PC-3 (cell line): ENCODE results near the gene ZFP36L2. TPM values are rescaled to one million over a fixed set of nuclear protein-coding genes. Genes with fewer than 3 reads are reported as not detected.

Experiments used
- ATAC-seq: fragments of 200-7000 bp; cut with Tn5 transposase; 2 replicates; pipeline ENCODE4 v1.9.1; 2020; ENCODE audit warnings: mild to moderate bottlenecking, moderate library complexity
- BruUV-seq: library from RNA; stranded (reverse); fragments of 400-500 nt; replicated peaks from 2 replicates; lab custom pipeline; 2021; lab: Mats Ljungman, UMichigan
- CTCF ChIA-PET: fragments of 300-600 bp; sonication (Branson Sonifier 250); formaldehyde crosslinking; loops from one replicate; lab custom pipeline; 2022; ENCODE audit warnings: antibody characterized with exemption; lab: Charles Lee
- POLR2A ChIA-PET: fragments of 300-600 bp; sonication (Branson Sonifier 250); formaldehyde crosslinking; loops from one replicate; lab custom pipeline; 2022; ENCODE audit warnings: antibody characterized with exemption; ENCODE audit not compliant: unreplicated experiment; lab: Charles Lee
- DNase-seq: peaks from one replicate; pipeline ENCODE4 v3.0.0-alpha.2; 2015
- H2AFZ ChIP-seq: fragments of 300-600 bp; sonication (generic); 2 replicates; pipeline ENCODE4 v1.6.0; 2016; ENCODE audit warnings: antibody characterized with exemption, low read length
- H3F3A ChIP-seq: fragments of 300-600 bp; sonication (generic); one replicate; pipeline ENCODE4 v1.6.0; 2017; ENCODE audit warnings: antibody characterized with exemption, low read length, control low read depth, mild to moderate bottlenecking; ENCODE audit not compliant: unreplicated experiment
- H3K27ac ChIP-seq: fragments of 300-600 bp; sonication (generic); 2 replicates; pipeline ENCODE4 v1.5.1; 2016; ENCODE audit warnings: mild to moderate bottlenecking, low read length
- H3K27me3 ChIP-seq: fragments of 300-600 bp; sonication (generic); 2 replicates; pipeline ENCODE4 v1.6.1; 2016; ENCODE audit warnings: low read length, mixed read lengths
- H3K36me3 ChIP-seq: fragments of 300-600 bp; sonication (generic); 2 replicates; pipeline ENCODE4 v1.6.1; 2016; ENCODE audit warnings: low read depth, mixed run types, low read length, mixed read lengths
- H3K4me1 ChIP-seq: fragments of 300-600 bp; sonication (generic); 2 replicates; pipeline ENCODE4 v1.5.1; 2016; ENCODE audit warnings: low read length; ENCODE audit not compliant: insufficient read depth
- H3K4me2 ChIP-seq: fragments of 300-600 bp; sonication (generic); 2 replicates; pipeline ENCODE4 v1.6.0; 2016; ENCODE audit warnings: low read length
- H3K4me3 ChIP-seq: fragments of 300-600 bp; sonication (generic); 2 replicates; pipeline ENCODE4 v1.5.1; 2016; ENCODE audit warnings: mild to moderate bottlenecking, low read length, mixed read lengths
- H3K79me2 ChIP-seq: fragments of 300-600 bp; sonication (generic); 2 replicates; pipeline ENCODE4 v1.6.1; 2017; ENCODE audit warnings: low read length, mixed read lengths
- H3K9ac ChIP-seq: fragments of 300-600 bp; sonication (generic); 2 replicates; pipeline ENCODE4 v1.6.0; 2016; ENCODE audit warnings: mild to moderate bottlenecking, low read length
- H3K9me2 ChIP-seq: fragments of 300-600 bp; sonication (generic); replicated peaks from 2 replicates; pipeline ENCODE4 v1.6.1; 2016; ENCODE audit warnings: mixed run types, low read length, mixed read lengths
- H3K9me3 ChIP-seq: fragments of 300-600 bp; sonication (generic); 2 replicates; pipeline ENCODE4 v1.6.1; 2016; ENCODE audit warnings: low read length, mixed read lengths
- H4K20me1 ChIP-seq: fragments of 300-600 bp; sonication (generic); 2 replicates; pipeline ENCODE4 v1.6.1; 2016; ENCODE audit warnings: low read length, mixed read lengths
- EZH2 ChIP-seq: fragments of 300-600 bp; sonication (generic); IDR thresholded peaks from one replicate; pipeline ENCODE4 v1.6.1; 2017; ENCODE audit warnings: antibody characterized with exemption, mild to moderate bottlenecking, low read length; ENCODE audit not compliant: unreplicated experiment
- EZH2phosphoT487 ChIP-seq: fragments of 300-600 bp; sonication (generic); IDR thresholded peaks from 2 replicates; pipeline ENCODE4 v1.6.1; 2018; ENCODE audit warnings: mild to moderate bottlenecking, antibody characterized with exemption, low read length, borderline replicate concordance
- intact Hi-C: fragments of 100-400 bp; cut with micrococcal nuclease; formaldehyde crosslinking; loops from 2 replicates; pipeline ENCODE4 v1.9.0; 2023
- total RNA-seq: library from RNA; depleted of rRNA; stranded (reverse); fragments of >200 nt; gene quantifications from 2 replicates; pipeline ENCODE4 v1.2.3, GENCODE V29; 2014
- TF ChIP-seq, protein P1 (sequence below): fragments of 300-600 bp; sonication (generic); conservative IDR thresholded peaks from 2 replicates; pipeline ENCODE4 v1.5.1; 2017; ENCODE audit warnings: antibody characterized with exemption, low read depth, mild to moderate bottlenecking, low read length

Gene ZFP36L2
- total RNA-seq, 1 experiment from 2014 or later: 14.8 TPM

GRCh38 chr2:43209204-43209717 is 17.1 kb downstream of the ZFP36L2 start:
- ChIA-PET POLR2A (no interaction called here), CTCF (no interaction called here)
- no TSS peak for BruUV-seq
- H3K27me3 ChIP-seq: no peaks in the 10 kb centered on the region
- H3K9me3 ChIP-seq: no peaks in the 10 kb centered on the region
- no peak overlapping the region for H3K9ac ChIP-seq
- H4K20me1 ChIP-seq: no peaks in the 10 kb centered on the region
- intact Hi-C loops: no loop called here
- TF ChIP-seq EZH2phosphoT487 (no peak), EZH2 (no peak)
- TF ChIP-seq, protein P1, sequence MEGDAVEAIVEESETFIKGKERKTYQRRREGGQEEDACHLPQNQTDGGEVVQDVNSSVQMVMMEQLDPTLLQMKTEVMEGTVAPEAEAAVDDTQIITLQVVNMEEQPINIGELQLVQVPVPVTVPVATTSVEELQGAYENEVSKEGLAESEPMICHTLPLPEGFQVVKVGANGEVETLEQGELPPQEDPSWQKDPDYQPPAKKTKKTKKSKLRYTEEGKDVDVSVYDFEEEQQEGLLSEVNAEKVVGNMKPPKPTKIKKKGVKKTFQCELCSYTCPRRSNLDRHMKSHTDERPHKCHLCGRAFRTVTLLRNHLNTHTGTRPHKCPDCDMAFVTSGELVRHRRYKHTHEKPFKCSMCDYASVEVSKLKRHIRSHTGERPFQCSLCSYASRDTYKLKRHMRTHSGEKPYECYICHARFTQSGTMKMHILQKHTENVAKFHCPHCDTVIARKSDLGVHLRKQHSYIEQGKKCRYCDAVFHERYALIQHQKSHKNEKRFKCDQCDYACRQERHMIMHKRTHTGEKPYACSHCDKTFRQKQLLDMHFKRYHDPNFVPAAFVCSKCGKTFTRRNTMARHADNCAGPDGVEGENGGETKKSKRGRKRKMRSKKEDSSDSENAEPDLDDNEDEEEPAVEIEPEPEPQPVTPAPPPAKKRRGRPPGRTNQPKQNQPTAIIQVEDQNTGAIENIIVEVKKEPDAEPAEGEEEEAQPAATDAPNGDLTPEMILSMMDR: no peak
- H3K4me1 ChIP-seq: peaks cover 9% of the 10 kb centered on the region
- no peaks in the 10 kb centered on the region for H3K79me2 ChIP-seq
- H3K36me3 ChIP-seq: no peaks in the 10 kb centered on the region
- no peak overlapping the region for H2AFZ ChIP-seq
- no peak overlapping the region for H3K4me3 ChIP-seq
- DNase-seq (no peak), ATAC-seq (no peak)
- no peak overlapping the region for H3K27ac ChIP-seq
- H3F3A ChIP-seq: no peaks in the 10 kb centered on the region
- H3K4me2 ChIP-seq: no peak overlapping the region
- no peaks in the 10 kb centered on the region for H3K9me2 ChIP-seq

DNA sequence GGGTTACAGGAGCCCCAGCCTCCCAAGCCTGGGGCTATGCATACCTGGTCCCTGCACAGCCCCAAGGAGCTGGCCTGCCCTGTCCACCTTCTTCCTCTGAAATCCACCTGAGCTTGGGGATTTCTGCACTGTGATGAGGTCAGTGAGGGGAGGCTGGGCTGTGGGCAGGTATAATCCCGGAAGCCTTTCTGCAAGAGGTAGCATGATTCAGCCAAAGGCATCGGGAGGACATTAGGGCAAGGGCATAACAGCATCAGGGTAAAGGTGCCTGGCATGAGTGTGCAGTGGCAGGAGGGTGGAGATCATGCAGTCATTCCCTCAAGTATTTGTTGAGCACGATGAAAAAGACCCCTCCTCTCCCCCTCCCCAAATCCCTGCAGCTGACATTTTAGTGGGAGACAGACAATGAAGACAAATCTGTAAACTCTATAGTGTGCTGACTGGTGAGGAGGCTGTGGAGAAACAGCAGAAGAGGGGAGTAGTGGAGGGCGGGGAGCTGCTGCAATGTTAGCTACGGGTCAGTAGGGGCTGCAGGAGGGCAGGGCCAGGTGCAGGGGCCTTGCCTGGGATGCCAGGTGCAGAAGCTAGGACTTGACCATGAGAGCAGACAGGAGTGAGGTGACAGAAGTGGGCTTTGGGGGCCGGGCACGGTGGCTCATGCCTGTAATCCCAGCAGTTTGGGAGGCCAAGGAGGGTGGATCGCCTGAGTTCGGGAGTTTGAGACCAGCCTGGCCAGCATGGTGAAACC is 18.7 kb downstream of the ZFP36L2 start:
- TF ChIP-seq, protein P1: no peak
- TF ChIP-seq EZH2phosphoT487 (no peak), EZH2 (no peak)
- Histone ChIP-seq H3K79me2 (no peaks in the 10 kb centered on the region), H3K4me2 (no peak overlapping the region), H2AFZ (no peak overlapping the region), H3K4me1 (peaks cover 9% of the 10 kb centered on the region), H3F3A (no peaks in the 10 kb centered on the region), H3K36me3 (no peaks in the 10 kb centered on the region), H4K20me1 (no peaks in the 10 kb centered on the region), H3K27me3 (no peaks in the 10 kb centered on the region), H3K4me3 (no peak overlapping the region), H3K9ac (no peak overlapping the region), H3K9me3 (no peaks in the 10 kb centered on the region), H3K9me2 (no peaks in the 10 kb centered on the region), H3K27ac (no peak overlapping the region)
- POLR2A ChIA-PET: no interaction called here
- intact Hi-C loops: no loop called here
- ATAC-seq (peak; percentile 45), DNase-seq (peak; percentile 44)
- no TSS peak for BruUV-seq
- CTCF ChIA-PET: interaction anchor here (0.5 kb wide), 1 partner anchor 233 kb away, joined by 4 read pairs; no protein-coding TSS in a partner anchor

DNA sequence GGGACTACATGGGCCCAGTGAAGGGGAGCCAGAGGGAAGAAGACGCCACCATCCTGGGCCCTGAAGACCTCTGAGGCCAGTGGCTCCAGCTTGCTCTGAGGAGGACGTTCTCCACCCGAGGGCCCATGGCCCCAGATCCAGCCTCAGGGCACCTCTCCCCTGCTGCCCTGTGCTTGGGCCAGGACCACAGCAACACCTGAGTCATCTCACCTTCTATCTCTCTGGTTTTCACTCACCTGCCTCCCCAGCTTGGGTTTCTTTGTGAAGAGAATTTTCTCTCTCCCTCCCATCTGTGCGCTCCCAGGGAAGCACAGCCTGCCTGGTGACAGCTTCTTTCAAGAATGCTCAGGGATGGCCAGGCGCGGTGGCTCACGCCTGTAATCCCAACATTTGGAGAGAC is 19.8 kb downstream of the ZFP36L2 start:
- Histone ChIP-seq H3K4me2 (no peak overlapping the region), H3K9me2 (no peaks in the 10 kb centered on the region), H3K4me3 (no peak overlapping the region), H3K9ac (no peak overlapping the region), H3F3A (no peaks in the 10 kb centered on the region), H3K27ac (no peak overlapping the region), H2AFZ (no peak overlapping the region), H3K79me2 (no peaks in the 10 kb centered on the region), H3K36me3 (no peaks in the 10 kb centered on the region), H3K27me3 (no peaks in the 10 kb centered on the region), H3K4me1 (peaks cover 9% of the 10 kb centered on the region), H4K20me1 (no peaks in the 10 kb centered on the region), H3K9me3 (no peaks in the 10 kb centered on the region)
- TF ChIP-seq EZH2 (no peak), EZH2phosphoT487 (no peak)
- TF ChIP-seq, protein P1: no peak
- CTCF ChIA-PET: no interaction called here
- BruUV-seq: no TSS peak
- POLR2A ChIA-PET: no interaction called here
- ATAC-seq: no peak
- intact Hi-C loops: no loop called here
- no peak for DNase-seq
